BLaER1 treated with 17β-estradiol and CSF1 and Interleukin-3, amounts not matched to agents 10 nM and 100 nM (cell line): Measurements from ENCODE around the gene ANKS4B.
"Not testable (repeated sequence)": the region's sequence is repeated elsewhere in the genome, so short reads cannot be mapped to it uniquely, and the experiment has no call there.

Experiments
- H3K27ac ChIP-seq, 11 experiments: shearing (Covaris generic); formaldehyde crosslinking; 2 replicates each; pipeline ENCODE4 v1.8.1; 2022
- H3K27me3 ChIP-seq, 11 experiments: shearing (Covaris generic); formaldehyde crosslinking; 2 replicates each; pipeline ENCODE4 v1.8.1; 2022
- H3K36me3 ChIP-seq, 11 experiments: shearing (Covaris generic); formaldehyde crosslinking; 2 replicates each; pipeline ENCODE4 v1.8.1; 2022
- H3K4me1 ChIP-seq, 10 experiments: shearing (Covaris generic); formaldehyde crosslinking; 2 replicates each; pipeline ENCODE4 v1.8.1; 2022
- H3K4me2 ChIP-seq, 11 experiments: shearing (Covaris generic); formaldehyde crosslinking; 2 replicates each; pipeline ENCODE4 v1.8.1; 2022
- H3K4me3 ChIP-seq, 10 experiments: shearing (Covaris generic); formaldehyde crosslinking; 2 replicates each; pipeline ENCODE4 v1.8.1; 2022
- H3K9ac ChIP-seq, 11 experiments: shearing (Covaris generic); formaldehyde crosslinking; 2 replicates each; pipeline ENCODE4 v1.8.1; 2022
- H3K9me3 ChIP-seq, 11 experiments: shearing (Covaris generic); formaldehyde crosslinking; replicated peaks in 1 of 11; 2 replicates each; pipeline ENCODE4 v1.8.1; 2022
- H4K20me1 ChIP-seq, 11 experiments: shearing (Covaris generic); formaldehyde crosslinking; 2 replicates each; pipeline ENCODE4 v1.8.1; 2022
- Cebpa-rat ChIP-seq, 11 experiments: shearing (Covaris generic); IDR thresholded peaks; 2 replicates each; pipeline ENCODE4 v1.8.1; 2022

Gene ANKS4B

GRCh38 chr16:21264571-21265036 is 31.1 kb downstream of the ANKS4B start:
- no peaks in the 10 kb centered on the region for H4K20me1 ChIP-seq
- no peak overlapping the region for H3K9ac ChIP-seq
- no peak for TF ChIP-seq Cebpa-rat (IDR thresholded peaks at IDR 0.05)
- no peaks in the 10 kb centered on the region for H3K27me3 ChIP-seq
- no peak overlapping the region for H3K27ac ChIP-seq
- no peaks in the 10 kb centered on the region; a peak in 1 of 22 replicates for H3K9me3 ChIP-seq
- peaks cover 8 to 33% (median 29%) of the 10 kb centered on the region in 10 experiments; a peak in 19 of 20 replicates for H3K4me1 ChIP-seq
- H3K36me3 ChIP-seq: no peaks in the 10 kb centered on the region
- peak overlapping the region in 9 of 11 experiments; percentile 50 to 81 (median 60); a peak in 15 of 22 replicates for H3K4me2 ChIP-seq
- H3K4me3 ChIP-seq: no peak overlapping the region

- no peak overlapping the region for H3K27ac ChIP-seq
- no peaks in the 10 kb centered on the region for H4K20me1 ChIP-seq
- H3K4me1 ChIP-seq: peaks cover 8 to 33% (median 29%) of the 10 kb centered on the region in 10 experiments; a peak in 19 of 20 replicates
- H3K4me2 ChIP-seq: peak overlapping the region in 8 of 11 experiments; percentile 26 to 81 (median 60); a peak in 14 of 22 replicates
- H3K27me3 ChIP-seq: no peaks in the 10 kb centered on the region
- no peaks in the 10 kb centered on the region; a peak in 1 of 22 replicates for H3K9me3 ChIP-seq
- no peak overlapping the region for H3K4me3 ChIP-seq
- no peak overlapping the region for H3K9ac ChIP-seq
- TF ChIP-seq Cebpa-rat (IDR thresholded peaks at IDR 0.05): no peak
- H3K36me3 ChIP-seq: no peaks in the 10 kb centered on the region
These were observed 31.8 kb downstream of the ANKS4B start for GRCh38 chr16:21265104-21265837.

GRCh38 chr16:21267298-21267697 is 33.8 kb downstream of the ANKS4B start:
- no peak overlapping the region for H3K27ac ChIP-seq
- H3K9me3 ChIP-seq: no peaks in the 10 kb centered on the region
- H3K4me3 ChIP-seq: no peak overlapping the region
- H3K36me3 ChIP-seq: no peaks in the 10 kb centered on the region
- H3K4me2 ChIP-seq: no peak overlapping the region
- TF ChIP-seq Cebpa-rat (IDR thresholded peaks at IDR 0.05): no peak
- no peaks in the 10 kb centered on the region for H4K20me1 ChIP-seq
- no peak overlapping the region for H3K9ac ChIP-seq
- H3K4me1 ChIP-seq: peaks cover 8 to 33% (median 29%) of the 10 kb centered on the region in 10 experiments; a peak in 19 of 20 replicates
- H3K27me3 ChIP-seq: no peaks in the 10 kb centered on the region

- Histone ChIP-seq H3K9ac (no peak overlapping the region), H3K36me3 (no peaks in the 10 kb centered on the region), H3K9me3 (no peaks in the 10 kb centered on the region), H3K4me3 (no peak overlapping the region), H3K4me2 (no peak overlapping the region), H3K27ac (no peak overlapping the region), H3K27me3 (no peaks in the 10 kb centered on the region), H4K20me1 (no peaks in the 10 kb centered on the region), H3K4me1 (peaks cover 7 to 29% (median 26%) of the 10 kb centered on the region in 10 experiments; a peak in 19 of 20 replicates)
- no peak for TF ChIP-seq Cebpa-rat (IDR thresholded peaks at IDR 0.05)
These were observed 34.7 kb downstream of the ANKS4B start for GRCh38 chr16:21268236-21268635.

GRCh38 chr16:21272253-21272652 is 38.8 kb downstream of the ANKS4B start:
- TF ChIP-seq Cebpa-rat (IDR thresholded peaks at IDR 0.05): no peak
- H3K27me3 ChIP-seq: peaks cover 4 to 11% (median 5%) of the 10 kb centered on the region in 11 experiments
- no peaks in the 10 kb centered on the region for H3K9me3 ChIP-seq
- H3K36me3 ChIP-seq: no peaks in the 10 kb centered on the region
- H3K9ac ChIP-seq: no peak overlapping the region
- H3K27ac ChIP-seq: no peak overlapping the region
- no peak overlapping the region for H3K4me3 ChIP-seq
- H3K4me1 ChIP-seq: peaks cover 0 to 22% (median 12%) of the 10 kb centered on the region in 10 experiments; a peak in 10 of 20 replicates
- H3K4me2 ChIP-seq: no peak overlapping the region
- H4K20me1 ChIP-seq: no peaks in the 10 kb centered on the region

GRCh38 chr16:21272763-21273162 is 39.3 kb downstream of the ANKS4B start:
- H3K4me3 ChIP-seq, H3K36me3 ChIP-seq, H3K4me2 ChIP-seq, H4K20me1 ChIP-seq, H3K9ac ChIP-seq, H3K27ac ChIP-seq, H3K9me3 ChIP-seq: not testable (repeated sequence)
- Histone ChIP-seq H3K27me3 (peaks cover 9 to 16% (median 10%) of the 10 kb centered on the region in 11 experiments), H3K4me1 (peaks cover 0 to 24% (median 15%) of the 10 kb centered on the region in 10 experiments; a peak in 11 of 20 replicates)

GRCh38 chr16:21274172-21274726 is 40.8 kb downstream of the ANKS4B start:
- Histone ChIP-seq H3K9me3 (no peaks in the 10 kb centered on the region), H3K4me3 (no peak overlapping the region), H3K4me1 (peaks cover 0 to 30% (median 20%) of the 10 kb centered on the region in 10 experiments; a peak in 11 of 20 replicates), H3K27ac (no peak overlapping the region), H3K9ac (no peak overlapping the region), H3K4me2 (peak overlapping the region in 2 of 11 experiments; percentile 10 to 13; a peak in 2 of 22 replicates), H4K20me1 (no peaks in the 10 kb centered on the region), H3K27me3 (peaks cover 24 to 31% (median 25%) of the 10 kb centered on the region in 11 experiments), H3K36me3 (no peaks in the 10 kb centered on the region)
- TF ChIP-seq Cebpa-rat (IDR thresholded peaks at IDR 0.05): no peak

- H3K27me3 ChIP-seq: peaks cover 32 to 44% (median 37%) of the 10 kb centered on the region in 11 experiments
These were observed 42.0 kb downstream of the ANKS4B start for GRCh38 chr16:21275529-21275928.

GRCh38 chr16:21276090-21276489 is 42.6 kb downstream of the ANKS4B start:
- Histone ChIP-seq H3K27ac (no peak overlapping the region), H3K27me3 (peaks cover 32 to 45% (median 37%) of the 10 kb centered on the region in 11 experiments), H3K4me1 (peaks cover 0 to 41% (median 20%) of the 10 kb centered on the region in 10 experiments; a peak in 12 of 20 replicates), H3K36me3 (no peaks in the 10 kb centered on the region), H3K9ac (no peak overlapping the region), H3K4me3 (no peak overlapping the region), H4K20me1 (no peaks in the 10 kb centered on the region), H3K4me2 (peak overlapping the region in 7 of 11 experiments; percentile 15 to 51 (median 28); a peak in 11 of 22 replicates), H3K9me3 (no peaks in the 10 kb centered on the region)
- no peak for TF ChIP-seq Cebpa-rat (IDR thresholded peaks at IDR 0.05)

More at GRCh38 chr16:21275529-21275928, 42.0 kb downstream of the ANKS4B start:
- no peak for TF ChIP-seq Cebpa-rat (IDR thresholded peaks at IDR 0.05)
- no peak overlapping the region for H3K4me3 ChIP-seq
- no peaks in the 10 kb centered on the region for H3K9me3 ChIP-seq
- no peak overlapping the region for H3K27ac ChIP-seq
- no peaks in the 10 kb centered on the region for H3K36me3 ChIP-seq
- peak overlapping the region in 2 of 11 experiments; percentile 23 to 35; a peak in 4 of 22 replicates for H3K4me2 ChIP-seq
- H3K9ac ChIP-seq: no peak overlapping the region
- H4K20me1 ChIP-seq: no peaks in the 10 kb centered on the region
- H3K4me1 ChIP-seq: peaks cover 0 to 36% (median 20%) of the 10 kb centered on the region in 10 experiments; a peak in 12 of 20 replicates
